Stimulated activated CD8-positive, alpha-beta memory T cell treated with anti-CD3 and anti-CD28 coated beads, Interleukin-15, amount 100 ng/mL, for 4 hours (primary cell): ENCODE results near the gene CRADD.

Experiments used
- DNase-seq, 2 donors: peaks; one replicate each; pipeline ENCODE4 v3.0.0-alpha.2; 2020; ENCODE audit warnings: low read depth in 2 of 2

CRADD gene

DNA sequence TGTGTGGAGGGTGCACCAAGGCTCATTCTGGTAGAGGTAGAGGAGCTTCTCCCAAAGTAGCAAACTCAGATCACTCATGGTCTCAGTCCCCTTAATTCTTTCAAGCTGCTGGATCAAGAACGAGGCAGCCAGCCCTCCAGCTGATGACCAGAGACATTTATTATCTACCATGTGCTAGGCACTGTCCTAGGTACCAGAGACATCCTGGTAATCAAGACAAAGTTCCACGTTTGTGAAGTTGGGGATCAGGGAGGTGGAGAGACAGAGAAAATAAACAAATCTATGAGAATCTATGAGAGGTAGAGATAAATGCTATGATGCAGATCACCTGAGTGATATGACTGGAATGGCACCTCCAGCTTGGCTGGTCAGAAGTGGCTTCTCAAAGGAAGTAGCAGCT is 130.2 kb downstream of the CRADD start:
- DNase-seq: no peak

- DNase-seq: no peak
Observed at GRCh38 chr12:93808169-93808899, 131.2 kb downstream of the CRADD start.

GRCh38 chr12:93812626-93813025 is 135.5 kb downstream of the CRADD start:
- no peak for DNase-seq

GRCh38 chr12:93813186-93813585 is 136.0 kb downstream of the CRADD start:
- DNase-seq: no peak

- no peak for DNase-seq
Observed at GRCh38 chr12:93813972-93814821, 137.0 kb downstream of the CRADD start.

DNA sequence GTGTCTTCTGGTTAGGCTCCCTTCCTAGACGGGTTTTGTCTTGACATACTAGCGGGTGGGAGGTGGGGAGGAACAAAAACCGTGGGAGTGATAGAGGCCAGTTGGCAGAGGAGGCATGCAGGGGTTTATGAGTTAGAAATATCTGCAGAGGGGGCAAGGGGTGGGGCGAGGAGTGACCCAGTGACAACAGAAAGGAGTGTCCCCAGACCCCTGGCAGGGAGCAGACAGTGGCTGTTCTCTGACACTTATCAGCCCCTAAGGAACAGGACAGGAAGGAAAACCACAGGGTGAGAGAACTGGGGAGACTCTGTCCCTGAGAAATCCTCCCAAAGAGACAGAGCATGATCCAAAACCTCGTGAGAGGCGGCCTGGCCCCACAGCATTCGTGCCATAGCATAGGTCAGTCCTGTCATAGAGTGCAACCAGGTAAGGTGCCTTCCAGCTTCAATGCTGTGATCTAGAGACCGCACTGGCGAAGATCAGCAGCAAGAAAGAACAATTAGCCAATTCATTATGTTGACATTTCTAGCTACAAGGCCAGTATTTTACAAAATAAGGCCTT is 141.4 kb downstream of the CRADD start:
- DNase-seq: no peak

GRCh38 chr12:93819050-93819491 is 141.9 kb downstream of the CRADD start:
- no peak for DNase-seq

DNA sequence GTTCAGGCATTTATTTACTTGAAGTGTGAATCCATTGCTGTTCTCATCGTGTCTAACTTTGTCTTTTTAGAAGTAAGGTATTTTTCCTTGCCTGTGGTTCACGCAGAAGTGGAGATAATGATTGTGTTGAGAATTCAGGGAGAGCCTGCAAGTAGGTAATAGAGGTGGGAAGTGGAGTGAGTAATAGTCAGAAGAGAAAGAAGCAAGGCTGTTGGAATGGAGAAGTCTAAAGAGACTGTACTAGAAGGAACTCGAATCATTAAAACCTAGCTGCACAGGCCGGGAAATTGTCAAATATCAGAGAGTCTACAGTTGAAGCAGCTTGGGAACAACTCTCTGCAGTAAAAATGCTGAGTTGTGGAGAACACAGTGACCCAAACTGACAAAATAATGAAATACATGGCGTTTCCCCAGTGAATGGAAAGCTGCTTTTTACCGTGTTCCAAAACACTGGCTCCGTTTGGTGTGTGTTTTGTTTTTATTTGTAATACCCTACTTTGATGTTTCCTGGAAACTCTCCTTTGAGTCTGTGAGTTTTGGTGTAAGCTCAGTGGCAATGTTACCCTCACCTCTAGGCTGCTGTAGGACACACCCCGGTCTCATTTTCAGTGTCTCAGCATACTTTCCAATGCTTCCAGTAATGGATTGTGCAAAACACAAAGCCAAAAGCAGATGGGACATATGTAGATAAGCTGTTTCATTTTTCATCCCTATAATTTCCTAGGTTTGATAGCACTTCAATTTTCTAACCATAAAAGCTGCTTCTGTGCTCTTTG is 146.6 kb downstream of the CRADD start:
- no peak for DNase-seq

GRCh38 chr12:93824514-93825500 is 147.6 kb downstream of the CRADD start:
- DNase-seq: no peak

GRCh38 chr12:93825501-93825888 is 148.3 kb downstream of the CRADD start:
- no peak for DNase-seq

GRCh38 chr12:93825931-93826555 is 148.9 kb downstream of the CRADD start:
- no peak for DNase-seq

- no peak for DNase-seq
Observed at GRCh38 chr12:93827179-93827578, 150.0 kb downstream of the CRADD start.

- DNase-seq: no peak
Observed at GRCh38 chr12:93827669-93828068, 150.5 kb downstream of the CRADD start.

DNA sequence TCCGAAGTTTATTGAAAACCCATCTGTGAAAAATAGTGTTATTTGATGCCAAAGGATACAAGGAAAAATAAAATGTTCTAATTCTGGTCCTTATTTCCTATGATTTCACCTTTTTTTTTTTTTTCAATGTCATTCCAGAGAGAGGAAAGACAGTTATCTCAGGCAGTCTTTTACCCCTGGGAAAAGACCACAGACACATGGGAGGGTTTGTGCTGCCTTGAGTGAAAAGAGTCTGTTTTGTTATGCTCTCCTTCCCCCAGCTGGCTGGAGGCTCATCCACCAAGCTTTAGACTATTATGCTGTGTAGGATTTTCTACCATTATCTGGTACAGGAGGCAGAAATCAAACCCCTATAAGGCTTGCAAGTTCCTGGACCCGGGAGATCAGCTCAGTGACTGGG is 151.8 kb downstream of the CRADD start:
- no peak for DNase-seq

DNA sequence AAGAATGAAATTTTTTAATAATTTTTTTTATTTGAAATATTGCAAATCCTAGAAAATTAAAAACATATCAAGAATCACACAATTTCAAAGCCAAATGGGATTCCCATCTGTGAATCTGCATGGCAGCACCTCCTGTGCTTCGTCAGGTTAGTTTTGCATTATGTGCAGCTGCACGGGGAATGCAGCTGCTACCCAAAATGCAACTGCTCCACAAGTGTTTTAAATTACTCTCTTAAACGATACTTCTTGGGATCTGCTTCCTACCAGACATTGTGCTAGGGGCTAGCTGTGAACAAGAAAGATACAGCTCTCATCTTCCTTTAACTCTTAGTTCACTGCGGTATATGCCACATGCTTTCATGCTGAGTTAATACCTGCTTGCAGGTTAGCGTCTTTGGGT is 154.2 kb downstream of the CRADD start:
- DNase-seq: no peak

DNA sequence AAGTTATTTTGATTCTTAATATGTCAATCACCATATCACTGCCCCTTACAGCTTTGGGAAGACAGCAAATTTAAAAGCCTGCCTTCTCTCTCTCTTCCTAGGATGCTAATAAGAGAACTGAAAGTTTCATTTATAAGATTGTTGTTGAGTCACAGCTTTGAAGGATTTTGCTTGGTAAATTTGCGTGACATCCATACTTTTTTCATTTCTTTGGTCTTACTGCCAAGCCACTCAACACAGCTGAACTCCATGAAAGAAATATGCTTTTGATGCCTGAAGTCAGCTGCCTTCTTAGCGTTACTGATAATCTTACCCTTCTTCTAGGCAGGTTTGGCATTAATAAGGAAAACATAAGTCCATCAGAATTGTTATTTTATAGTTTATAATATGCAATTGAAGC is 155.0 kb downstream of the CRADD start:
- no peak for DNase-seq

DNA sequence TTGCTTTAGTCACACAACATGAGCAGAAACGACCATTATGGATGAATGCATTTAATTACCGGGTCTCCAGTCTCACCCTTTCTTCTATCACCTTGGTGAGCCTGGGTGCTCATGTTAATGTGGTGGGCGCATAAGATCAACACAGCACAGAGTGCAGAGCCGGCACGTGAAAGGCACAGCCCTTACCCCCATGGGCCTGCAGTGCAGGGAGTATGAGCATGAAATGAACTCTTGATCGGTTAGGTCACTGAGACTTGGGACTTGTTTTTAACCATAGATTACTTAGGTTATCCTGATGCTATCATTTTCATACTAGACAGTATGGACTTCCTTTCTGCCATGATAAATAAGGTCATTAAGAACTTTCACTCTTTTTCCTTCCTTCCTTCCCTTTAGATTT is 156.8 kb downstream of the CRADD start:
- no peak for DNase-seq

GRCh38 chr12:93836620-93837260 is 159.6 kb downstream of the CRADD start:
- DNase-seq: no peak

GRCh38 chr12:93838193-93838592 is 161.0 kb downstream of the CRADD start:
- no peak for DNase-seq

DNA sequence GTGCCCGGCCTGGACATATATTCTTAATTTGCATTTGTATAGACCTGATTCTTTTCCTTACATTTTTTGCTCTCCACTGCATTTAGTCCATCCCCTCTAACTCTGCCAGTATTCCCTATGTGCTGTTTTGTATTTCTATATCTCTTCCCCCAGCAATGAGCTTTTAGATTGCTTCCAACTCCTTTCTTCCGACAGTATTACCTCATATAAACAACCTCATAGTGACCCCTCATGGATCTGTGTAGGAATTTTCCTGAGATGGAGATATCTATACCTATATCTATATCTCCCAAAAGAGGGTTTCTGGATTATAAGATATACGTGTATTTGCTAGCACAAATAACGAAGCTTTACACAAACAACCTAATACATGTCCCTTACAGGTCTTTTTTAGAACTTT is 161.9 kb downstream of the CRADD start:
- no peak for DNase-seq
